GM21825 (cell line): ENCODE results near the gene COL4A1.

Experiments used
- ATAC-seq: cut with Tn5 transposase; IDR thresholded peaks from one replicate; pipeline ENCODE4 v1.9.1; 2021; ENCODE audit warnings: mild to moderate bottlenecking, moderate library complexity; ENCODE audit not compliant: unreplicated experiment

Gene COL4A1

GRCh38 chr13:110228936-110229904 is 77.7 kb downstream of the COL4A1 start:
- no peak for ATAC-seq

GRCh38 chr13:110227864-110228643 is 78.9 kb downstream of the COL4A1 start:
- ATAC-seq, result no peak

GRCh38 chr13:110227416-110227815 is 79.5 kb downstream of the COL4A1 start:
- no peak for ATAC-seq

- no peak for ATAC-seq
Measured at GRCh38 chr13:110225609-110226574, 81.1 kb downstream of the COL4A1 start.

DNA sequence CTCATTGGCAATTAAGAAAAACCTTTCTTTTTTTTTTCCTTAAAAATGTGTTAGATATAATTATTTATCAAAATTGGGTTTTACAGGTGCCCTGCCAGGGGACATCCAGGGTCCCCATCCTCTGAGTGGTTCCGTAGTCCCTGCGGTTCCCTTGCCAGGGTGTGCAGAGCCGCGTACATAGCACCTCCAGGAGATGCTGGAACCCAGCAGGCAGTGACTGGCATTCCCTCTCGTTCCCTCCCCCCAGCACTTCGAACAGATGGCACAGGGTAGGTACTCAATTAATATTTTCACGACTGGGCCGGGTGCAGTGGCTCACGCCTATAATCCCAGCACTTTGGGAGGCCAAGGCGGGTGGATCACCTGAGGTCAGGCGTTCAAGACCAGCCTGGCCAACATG is 82.0 kb downstream of the COL4A1 start:
- no peak for ATAC-seq

DNA sequence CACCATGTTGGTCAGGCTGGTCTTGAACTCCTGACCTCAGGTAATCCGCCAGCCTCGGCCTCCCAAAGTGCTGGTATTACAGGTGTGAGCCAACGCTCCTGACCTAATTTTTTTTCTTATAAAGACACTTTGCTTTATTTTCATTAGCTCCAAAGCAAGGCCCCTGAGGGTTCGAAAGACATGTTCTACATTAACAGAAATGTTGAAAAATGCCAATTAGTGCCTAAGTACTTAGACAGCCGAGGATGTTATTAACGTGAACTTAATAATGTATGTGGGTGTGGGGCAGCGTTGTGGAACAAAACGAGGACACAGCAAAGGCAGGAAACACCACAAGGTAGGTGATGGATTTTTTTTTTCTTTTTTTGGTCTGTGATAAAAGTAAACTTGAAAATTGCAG is 82.4 kb downstream of the COL4A1 start:
- ATAC-seq, result no peak

GRCh38 chr13:110221406-110222117 is 85.4 kb downstream of the COL4A1 start:
- no peak for ATAC-seq

GRCh38 chr13:110220471-110220870 is 86.5 kb downstream of the COL4A1 start:
- no peak for ATAC-seq

DNA sequence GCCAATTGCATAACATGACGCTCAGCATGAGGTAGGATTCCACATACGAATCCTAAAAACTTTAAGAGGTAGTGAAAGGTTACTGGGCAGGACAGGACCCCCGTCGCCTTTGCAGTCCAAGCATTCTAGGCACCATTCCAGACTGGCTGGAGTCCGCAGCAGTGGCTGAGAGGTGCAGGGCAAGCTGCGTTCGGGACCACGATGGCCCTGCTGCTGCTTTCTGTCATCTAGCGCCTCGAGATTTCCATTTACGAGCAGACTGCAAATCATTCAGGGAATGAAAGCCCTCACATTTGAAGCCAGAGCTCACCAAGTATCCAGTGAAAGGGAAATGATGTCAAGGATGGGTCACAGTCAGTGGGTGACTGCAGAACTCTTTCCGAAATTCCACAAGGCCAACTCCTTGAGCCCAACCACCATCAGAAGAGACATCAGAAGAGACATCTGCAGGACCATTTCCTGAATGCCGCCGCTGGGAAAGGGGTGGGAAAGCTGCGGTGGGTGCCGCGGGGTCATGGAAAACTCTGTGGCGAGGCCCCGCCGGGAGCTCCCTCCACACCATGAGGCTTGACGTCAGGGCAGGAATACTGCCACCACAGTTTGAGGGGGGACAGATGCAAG is 88.3 kb downstream of the COL4A1 start:
- no peak for ATAC-seq

GRCh38 chr13:110217811-110218210 is 89.1 kb downstream of the COL4A1 start:
- no peak for ATAC-seq

DNA sequence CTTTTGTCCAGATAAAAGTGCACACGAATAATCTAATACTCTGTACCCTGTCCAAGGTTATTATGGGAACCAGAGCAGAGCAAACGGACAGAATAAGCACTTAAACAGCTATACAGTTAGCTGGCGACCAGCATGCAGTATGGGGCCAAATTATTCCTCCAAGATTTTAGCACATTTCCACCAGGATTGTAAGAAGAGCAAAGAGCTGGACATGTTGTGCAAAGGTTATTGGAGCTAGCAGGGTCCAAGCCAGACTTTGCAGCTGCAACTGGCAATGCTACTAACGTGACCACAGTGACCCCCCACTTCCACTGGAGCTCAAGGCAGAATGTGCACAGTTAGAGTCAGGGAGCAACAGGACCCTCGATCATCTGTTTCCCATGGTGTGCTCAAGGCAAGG is 89.9 kb downstream of the COL4A1 start:
- ATAC-seq, result no peak

- no peak for ATAC-seq
Measured at GRCh38 chr13:110216398-110217041, 90.4 kb downstream of the COL4A1 start.

DNA sequence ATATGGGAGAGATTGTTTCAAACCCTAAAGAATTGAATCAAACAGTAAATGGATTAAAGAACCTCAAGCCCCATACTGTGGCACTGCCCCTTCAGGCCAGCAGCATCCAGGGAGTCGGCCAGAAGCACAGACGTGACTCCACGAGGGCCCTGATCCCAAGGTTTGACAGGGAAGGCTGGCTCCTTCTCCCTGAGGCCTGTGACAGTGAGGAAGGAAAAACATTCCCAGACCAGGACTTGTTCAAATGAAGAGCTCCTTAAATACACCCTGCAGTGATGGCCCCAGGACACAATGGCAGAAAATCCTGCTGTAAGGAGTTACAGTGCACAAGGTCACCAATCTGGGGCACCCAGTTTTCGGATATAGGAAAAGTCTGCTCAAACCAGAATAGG is 91.0 kb downstream of the COL4A1 start:
- ATAC-seq, result no peak

GRCh38 chr13:110215606-110216005 is 91.4 kb downstream of the COL4A1 start:
- ATAC-seq, result no peak

- ATAC-seq, result no peak
Measured at GRCh38 chr13:110214637-110215036, 92.3 kb downstream of the COL4A1 start.

GRCh38 chr13:110213461-110214074 is 93.4 kb downstream of the COL4A1 start:
- no peak for ATAC-seq

GRCh38 chr13:110212529-110212928 is 94.4 kb downstream of the COL4A1 start:
- no peak for ATAC-seq

DNA sequence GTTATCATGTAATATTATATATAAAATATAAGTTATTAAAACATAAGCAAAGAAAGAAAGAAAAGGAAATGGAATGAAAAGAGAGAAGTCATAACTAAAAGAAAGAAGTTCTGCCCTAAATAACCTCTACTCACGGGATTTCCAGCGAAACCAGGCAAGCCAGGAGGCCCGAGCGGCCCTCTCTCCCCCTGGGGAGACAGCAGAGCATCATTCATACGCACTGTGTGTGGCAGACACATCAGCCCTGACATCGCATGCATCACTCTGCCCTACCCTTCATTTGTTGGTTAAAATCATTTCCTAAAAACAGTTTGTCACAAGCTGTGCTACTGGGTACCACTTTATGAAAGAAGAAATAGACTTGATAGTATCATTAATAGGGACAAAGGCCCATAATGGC is 95.2 kb downstream of the COL4A1 start:
- no peak for ATAC-seq

- ATAC-seq, result no peak
Measured at GRCh38 chr13:110211046-110211445, 95.9 kb downstream of the COL4A1 start.
